ENCODE data around the gene CRYAA.

The CRYAA gene

GRCh38 chr21:43204638-43205037 lies 35.8 kb downstream of the CRYAA start:
- DNase-seq, result no peak

GRCh38 chr21:43206231-43207042 lies 37.6 kb downstream of the CRYAA start:
- DNase-seq, result no peak

- no peak for DNase-seq
These were observed 38.2 kb downstream of the CRYAA start for GRCh38 chr21:43207043-43207315.

DNA sequence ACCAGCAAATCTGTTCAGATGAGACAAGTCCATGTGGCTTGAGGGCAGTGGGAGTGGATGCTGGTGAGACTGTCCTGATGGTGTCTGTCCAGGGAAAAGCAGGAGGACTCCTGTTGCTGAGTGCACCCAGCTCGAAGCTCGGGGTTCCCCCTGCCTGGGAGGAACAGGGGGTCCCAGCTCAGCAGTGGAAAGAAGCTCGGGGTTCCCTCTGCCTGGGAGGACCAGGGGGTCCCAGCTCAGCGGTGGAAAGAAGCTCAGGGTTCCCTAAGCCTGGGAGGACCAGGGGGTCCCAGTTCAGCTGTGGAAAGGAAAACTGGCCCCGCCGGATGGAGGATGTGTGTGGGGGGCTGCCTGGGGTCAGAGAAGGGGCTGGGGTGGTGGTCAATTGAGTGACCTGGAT lies 39.1 kb downstream of the CRYAA start:
- no peak for DNase-seq

DNA sequence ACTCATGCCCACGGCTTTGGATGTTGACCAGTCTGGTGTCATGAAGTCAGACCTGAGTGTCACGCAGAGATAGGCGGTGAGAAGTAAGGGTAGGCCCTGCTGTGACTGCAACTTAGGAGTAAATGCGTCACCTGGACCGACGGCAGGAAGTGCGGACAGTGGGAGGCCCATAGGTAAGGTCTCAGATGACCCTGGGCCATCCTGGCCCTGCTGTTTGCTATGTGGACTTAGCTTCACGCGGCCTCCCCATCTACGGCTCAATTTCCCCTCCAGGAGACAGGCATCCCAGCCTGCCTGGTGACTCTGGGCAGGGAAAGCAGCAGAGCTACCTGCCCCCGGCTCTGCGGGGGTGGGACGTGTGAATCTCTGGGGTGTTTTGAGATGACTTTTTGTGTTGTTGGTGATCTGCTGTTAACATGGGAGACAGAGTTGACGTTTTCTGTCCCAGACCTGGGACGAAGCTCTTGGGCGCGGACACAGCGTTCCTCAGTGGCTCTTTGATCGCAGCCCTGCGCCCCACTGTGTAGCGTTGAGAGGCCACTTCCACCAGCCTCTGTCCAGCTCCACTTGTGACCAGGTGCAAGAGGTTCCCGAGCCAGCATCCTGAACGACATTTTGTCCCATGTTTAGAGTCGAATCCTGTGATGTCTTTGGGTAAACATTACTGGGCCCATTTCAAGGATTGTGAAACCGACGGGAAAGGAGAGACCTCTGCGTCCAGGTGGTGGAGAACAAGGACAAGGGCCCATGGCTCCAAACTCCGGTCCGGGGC lies 39.9 kb downstream of the CRYAA start:
- no peak for DNase-seq

- no peak for DNase-seq
These were observed 41.0 kb downstream of the CRYAA start for GRCh38 chr21:43209575-43210453.

GRCh38 chr21:43210454-43211071 lies 41.8 kb downstream of the CRYAA start:
- DNase-seq, result no peak

DNA sequence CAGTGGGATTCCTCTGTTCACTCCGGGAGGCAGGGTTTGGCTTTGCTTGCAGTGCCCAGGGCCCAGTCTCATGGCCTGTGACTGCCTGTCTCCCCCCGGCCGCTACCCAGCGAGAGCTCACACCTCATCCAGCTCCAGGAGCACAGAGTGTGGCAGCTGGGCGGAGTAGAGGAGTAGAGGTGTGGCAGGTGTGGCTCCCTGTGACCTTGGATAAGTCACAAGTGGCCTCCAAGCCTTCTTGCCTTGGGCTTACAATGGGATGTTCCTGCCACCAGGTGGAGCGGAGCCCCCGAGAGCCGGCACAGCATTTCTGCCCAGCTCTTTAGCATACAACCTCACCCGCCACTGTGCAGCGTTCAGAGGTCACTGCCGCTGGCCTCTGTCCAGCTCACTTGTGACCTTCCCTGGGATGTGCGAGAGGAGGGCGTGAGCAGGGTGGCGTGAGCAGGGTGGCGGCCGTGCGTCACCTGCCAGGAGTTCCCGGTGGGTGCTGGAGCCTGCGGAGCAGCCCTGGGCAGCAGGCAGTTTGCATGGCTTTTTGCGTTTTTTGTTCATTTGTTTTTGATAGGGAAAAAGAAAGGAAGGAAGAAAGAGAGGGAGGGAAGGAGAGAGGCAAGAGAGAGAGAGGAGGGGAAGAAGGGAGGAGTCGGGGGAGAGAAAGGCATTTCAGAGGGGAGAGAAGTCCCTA lies 42.4 kb downstream of the CRYAA start:
- no peak for DNase-seq

DNA sequence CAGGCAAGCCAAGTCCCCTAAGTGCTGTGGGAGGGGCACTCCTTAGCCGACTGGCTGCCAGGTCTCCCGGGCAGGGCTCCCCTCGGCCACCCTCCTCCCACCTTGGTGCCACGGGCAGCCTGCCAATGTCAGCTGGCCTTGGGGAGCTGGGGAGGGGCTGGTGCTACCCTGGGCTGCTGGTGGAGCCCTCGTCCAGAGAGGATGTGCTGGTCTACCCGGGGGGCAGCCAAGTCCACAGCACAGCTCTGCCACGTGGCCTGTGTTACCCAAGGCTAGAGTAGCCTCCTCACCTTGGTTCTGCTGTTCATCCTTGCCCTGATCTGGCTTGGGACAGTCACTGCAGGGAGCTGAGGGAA lies 42.9 kb downstream of the CRYAA start:
- DNase-seq, result no peak

All from CD4-positive, alpha-beta T cell treated with Interleukin-6 for 4 hours (primary cell).